Fibroblast of lung (primary cell): Measurements from ENCODE around the gene AADACL3. TPM values are rescaled to one million over a fixed set of nuclear protein-coding genes. Genes with fewer than 3 reads are reported as not detected.

Experiments used
- DNase-seq, 2 donors: peaks; one replicate each; pipeline versions ENCODE4 v3.0.0 to v3.0.0-alpha.2; 2010; ENCODE audit warnings: low read depth in 2 of 2
- H2AFZ ChIP-seq: 2 replicates; pipeline ENCODE4 v1.5.1; 2012; ENCODE audit warnings: low read length, control low read depth, inconsistent platforms
- H3K27ac ChIP-seq: 2 replicates; pipeline ENCODE4 v1.5.1; 2011; ENCODE audit warnings: low read length, control low read depth; ENCODE audit not compliant: insufficient read depth
- H3K27me3 ChIP-seq: 2 replicates; pipeline ENCODE4 v1.5.1; 2011; ENCODE audit warnings: mild to moderate bottlenecking, low read length; ENCODE audit not compliant: control insufficient read depth, insufficient read depth
- H3K36me3 ChIP-seq: 2 replicates; pipeline ENCODE4 v1.5.1; 2011; ENCODE audit warnings: low read length; ENCODE audit not compliant: control insufficient read depth, insufficient read depth
- H3K4me1 ChIP-seq: 2 replicates; pipeline ENCODE4 v1.5.1; 2011; ENCODE audit warnings: low read length; ENCODE audit not compliant: control insufficient read depth, insufficient read depth; ENCODE audit errors: extremely low read depth
- H3K4me2 ChIP-seq: 2 replicates; pipeline ENCODE4 v1.5.1; 2011; ENCODE audit warnings: low read length, control low read depth; ENCODE audit not compliant: insufficient read depth; ENCODE audit errors: extremely low read depth
- H3K4me3 ChIP-seq, 4 experiments: fragments of 200-600 bp in 1 of 4; sonication (generic) in 1 of 4; replicated peaks in 1 of 4; 2 replicates each; pipeline ENCODE4 v1.5.1; 2011 to 2016; ENCODE audit warnings: low read length in 4 of 4, low read depth in 3 of 4, mild to moderate bottlenecking in 3 of 4, control low read depth in 2 of 4, inconsistent platforms in 1 of 4, mixed read lengths in 1 of 4; ENCODE audit not compliant: insufficient read depth in 1 of 4; ENCODE audit errors: control extremely low read depth in 1 of 4
- H3K79me2 ChIP-seq: 2 replicates; pipeline ENCODE4 v1.5.1; 2012; ENCODE audit warnings: mild to moderate bottlenecking, low read length, inconsistent platforms; ENCODE audit not compliant: control insufficient read depth, insufficient read depth
- H3K9ac ChIP-seq: 2 replicates; pipeline ENCODE4 v1.5.1; 2011; ENCODE audit warnings: mild to moderate bottlenecking, low read length, control low read depth; ENCODE audit not compliant: insufficient read depth
- H3K9me3 ChIP-seq: 2 replicates; pipeline ENCODE4 v1.5.1; 2012; ENCODE audit warnings: low read depth, low read length; ENCODE audit not compliant: control insufficient read depth, insufficient read depth
- H4K20me1 ChIP-seq: 2 replicates; pipeline ENCODE4 v1.5.1; 2011; ENCODE audit warnings: low read length; ENCODE audit not compliant: control insufficient read depth, insufficient read depth; ENCODE audit errors: extremely low read depth
- CTCF ChIP-seq, 2 donors: IDR thresholded peaks in 1 of 2; conservative IDR thresholded peaks in 1 of 2; 1 replicate in 1 of 2; 2 replicates in 1 of 2; pipeline ENCODE4 v1.5.1; 2011 to 2012; ENCODE audit warnings: low read length in 2 of 2, control low read depth in 1 of 2, inconsistent platforms in 1 of 2, low read depth in 1 of 2, mild to moderate bottlenecking in 1 of 2
- EZH2 ChIP-seq: IDR thresholded peaks from 2 replicates; pipeline ENCODE4 v1.5.1; 2012; ENCODE audit warnings: low read length, control low read depth, mild to moderate bottlenecking; ENCODE audit errors: missing control alignments
- polyA plus RNA-seq, 2 donors: library from polyadenylated mRNA; depleted of rRNA in 1 of 2; stranded (reverse) in 1 of 2; unstranded in 1 of 2; fragments of >200 nt; gene quantifications; 2 replicates each; pipeline ENCODE4 v1.2.1, GENCODE V29; 2011 to 2012; ENCODE audit warnings: missing spikeins in 1 of 2
- total RNA-seq: library from RNA; depleted of rRNA; stranded (reverse); fragments of >200 nt; gene quantifications from 2 replicates; pipeline ENCODE4 v1.2.1, GENCODE V29; 2014

Gene AADACL3
- total and polyA plus RNA-seq, 2 donors (not counting 1 experiment from before 2014, with no cell fraction given): not detected

DNA sequence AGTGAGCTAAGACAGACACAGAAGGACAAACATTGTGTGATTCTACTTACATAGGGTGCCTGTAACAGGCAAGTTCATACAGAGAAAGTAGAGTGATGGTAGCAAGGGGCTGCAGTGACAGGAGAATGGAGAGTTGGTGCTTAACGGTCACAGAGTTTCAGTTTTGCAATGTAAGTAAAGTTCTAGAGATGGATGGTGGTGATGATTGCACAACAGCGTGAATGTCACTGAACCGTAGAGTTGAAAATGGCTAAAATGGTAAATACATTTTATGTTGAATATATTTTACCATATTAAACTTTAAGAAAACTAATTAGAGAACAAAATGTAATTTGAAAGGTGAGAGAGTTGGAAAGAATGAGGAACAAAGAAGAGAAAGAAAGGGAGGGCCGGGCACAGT, 38.8 kb downstream of the AADACL3 start:
- Histone ChIP-seq H3K9ac (no peak overlapping the region), H3K36me3 (no peaks in the 10 kb centered on the region), H3K9me3 (no peaks in the 10 kb centered on the region), H3K27me3 (no peaks in the 10 kb centered on the region), H3K4me3 (no peak overlapping the region), H3K4me1 (no peaks in the 10 kb centered on the region), H2AFZ (no peak overlapping the region), H4K20me1 (no peaks in the 10 kb centered on the region), H3K79me2 (no peaks in the 10 kb centered on the region), H3K27ac (no peak overlapping the region), H3K4me2 (no peak overlapping the region)
- DNase-seq: no peak
- TF ChIP-seq CTCF (conservative IDR thresholded peaks at IDR 0.05 in 1 of 2, IDR thresholded peaks at IDR 0.05 in 1 of 2; ENCODE audit: low read depth in 1 of 2, low read length in 2 of 2) (no peak), EZH2 (no peak)

GRCh38 chr1:12756273-12756672, 40.4 kb downstream of the AADACL3 start:
- TF ChIP-seq EZH2 (no peak), CTCF (conservative IDR thresholded peaks at IDR 0.05 in 1 of 2, IDR thresholded peaks at IDR 0.05 in 1 of 2; ENCODE audit: low read depth in 1 of 2, low read length in 2 of 2) (no peak)
- no peaks in the 10 kb centered on the region for H3K79me2 ChIP-seq

DNA sequence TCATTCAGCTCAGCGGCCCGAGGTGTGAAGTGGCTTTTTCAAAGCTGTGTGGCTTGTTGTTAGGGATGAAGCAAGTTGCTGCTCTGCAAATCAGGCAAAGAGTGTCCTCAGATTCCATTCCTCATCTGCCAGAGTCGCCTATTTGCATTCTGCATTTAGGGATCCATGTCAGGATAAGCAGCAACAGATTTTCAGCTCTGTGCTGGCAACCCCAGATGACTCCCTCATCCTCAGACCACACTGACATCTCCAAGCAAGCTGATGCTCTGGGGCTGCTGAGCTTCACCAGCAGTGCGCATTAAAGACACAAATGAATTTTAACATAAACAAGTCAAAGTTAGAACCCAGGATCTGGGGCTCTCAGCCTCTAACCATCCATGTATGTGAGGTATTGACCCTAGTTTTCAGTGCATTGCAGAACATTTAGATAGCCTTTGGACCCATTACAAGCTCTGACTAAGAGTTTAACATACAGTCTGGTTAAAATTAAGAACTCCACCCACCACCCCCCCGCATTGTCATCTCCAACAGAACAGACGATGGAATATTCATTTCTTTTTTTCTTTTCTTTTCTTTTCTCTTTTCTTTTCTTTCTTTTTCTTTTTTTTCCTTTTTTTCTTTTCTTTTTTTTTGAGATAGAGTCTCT, 41.0 kb downstream of the AADACL3 start:
- H4K20me1 ChIP-seq: no peaks in the 10 kb centered on the region
- no peaks in the 10 kb centered on the region for H3K27me3 ChIP-seq
- no peaks in the 10 kb centered on the region for H3K36me3 ChIP-seq
- H3K9me3 ChIP-seq: no peaks in the 10 kb centered on the region
- H2AFZ ChIP-seq: no peak overlapping the region
- DNase-seq: no peak
- H3K9ac ChIP-seq: no peak overlapping the region
- H3K4me1 ChIP-seq: no peaks in the 10 kb centered on the region
- no peak overlapping the region for H3K4me3 ChIP-seq
- no peak overlapping the region for H3K4me2 ChIP-seq
- no peak overlapping the region for H3K27ac ChIP-seq
- TF ChIP-seq EZH2 (no peak), CTCF (conservative IDR thresholded peaks at IDR 0.05 in 1 of 2, IDR thresholded peaks at IDR 0.05 in 1 of 2; ENCODE audit: low read depth in 1 of 2, low read length in 2 of 2) (no peak)
- no peaks in the 10 kb centered on the region for H3K79me2 ChIP-seq

More at GRCh38 chr1:12756273-12756672, 40.4 kb downstream of the AADACL3 start:
- H3K9ac ChIP-seq: no peak overlapping the region
- no peaks in the 10 kb centered on the region for H4K20me1 ChIP-seq
- no peak overlapping the region for H3K4me3 ChIP-seq
- no peak overlapping the region for H3K27ac ChIP-seq
- no peak for DNase-seq
- no peaks in the 10 kb centered on the region for H3K27me3 ChIP-seq
- no peak overlapping the region for H3K4me2 ChIP-seq
- H2AFZ ChIP-seq: no peak overlapping the region
- H3K9me3 ChIP-seq: no peaks in the 10 kb centered on the region
- H3K36me3 ChIP-seq: no peaks in the 10 kb centered on the region
- no peaks in the 10 kb centered on the region for H3K4me1 ChIP-seq
